Measurements from ENCODE around the gene BEND7.
"Not testable (repeated sequence)": the region's sequence is repeated elsewhere in the genome, so short reads cannot be mapped to it uniquely, and the experiment has no call there.

The BEND7 gene

GRCh38 chr10:13440185-13441061 lies 88.4 kb downstream of the BEND7 start:
- no peak for DNase-seq (ENCODE audit: low read depth)
- peak overlapping the region; percentile 32 for H3K4me3 ChIP-seq (ENCODE audit: low read depth, low read length)
- peak; percentile 96 for TF ChIP-seq CTCF (IDR thresholded peaks at IDR 0.05; ENCODE audit: low read depth, low read length, missing control alignments)
- in situ Hi-C loops (cut with HindIII; ENCODE audit: low sequenced_read_pairs), result no loop called here

- peak overlapping the region; percentile 32 for H3K4me3 ChIP-seq (ENCODE audit: low read depth, low read length)
- DNase-seq (ENCODE audit: low read depth), result no peak
- in situ Hi-C loops (cut with HindIII; ENCODE audit: low sequenced_read_pairs), result no loop called here
- no peak for TF ChIP-seq CTCF (IDR thresholded peaks at IDR 0.05; ENCODE audit: low read depth, low read length, missing control alignments)
Observed at GRCh38 chr10:13439313-13440184, 89.3 kb downstream of the BEND7 start.

GRCh38 chr10:13437026-13437555 lies 91.7 kb downstream of the BEND7 start:
- in situ Hi-C loops (cut with HindIII; ENCODE audit: low sequenced_read_pairs), result no loop called here

GRCh38 chr10:13427943-13428342 lies 100.9 kb downstream of the BEND7 start:
- DNase-seq (ENCODE audit: low read depth); in situ Hi-C loops (cut with HindIII; ENCODE audit: low sequenced_read_pairs); H3K4me3 ChIP-seq (ENCODE audit: low read depth, low read length): not testable (repeated sequence)

More at GRCh38 chr10:13437026-13437555, 91.7 kb downstream of the BEND7 start:
- TF ChIP-seq CTCF (IDR thresholded peaks at IDR 0.05; ENCODE audit: low read depth, low read length, missing control alignments), result no peak
- no peak overlapping the region for H3K4me3 ChIP-seq (ENCODE audit: low read depth, low read length)
- DNase-seq (ENCODE audit: low read depth), result no peak

GRCh38 chr10:13425397-13425796 lies 103.4 kb downstream of the BEND7 start:
- DNase-seq (ENCODE audit: low read depth), result no peak
- in situ Hi-C loops (cut with HindIII; ENCODE audit: low sequenced_read_pairs), result no loop called here
- TF ChIP-seq CTCF (IDR thresholded peaks at IDR 0.05; ENCODE audit: low read depth, low read length, missing control alignments), result no peak
- no peak overlapping the region for H3K4me3 ChIP-seq (ENCODE audit: low read depth, low read length)

GRCh38 chr10:13422800-13423199 lies 106.0 kb downstream of the BEND7 start:
- TF ChIP-seq CTCF (IDR thresholded peaks at IDR 0.05; ENCODE audit: low read depth, low read length, missing control alignments), result no peak
- no peak for DNase-seq (ENCODE audit: low read depth)
- in situ Hi-C loops (cut with HindIII; ENCODE audit: low sequenced_read_pairs), result no loop called here
- H3K4me3 ChIP-seq (ENCODE audit: low read depth, low read length), result no peak overlapping the region

Data from astrocyte of the cerebellum (primary cell).